Ovary (tissue), 3 donors: ENCODE results near the gene RUFY3.

ENCODE experiments used
- CTCF ChIP-seq, 3 donors: fragments of 450-650 bp in 2 of 3; fragments of 200-600 bp in 1 of 3; IDR thresholded peaks; one replicate each; pipeline versions ENCODE4 v1.5.1 to v1.8.0; 2016 to 2022; ENCODE audit warnings: antibody characterized with exemption in 3 of 3, mild to moderate bottlenecking in 1 of 3
- EP300 ChIP-seq: sonication (generic); formaldehyde crosslinking; IDR thresholded peaks from one replicate; pipeline ENCODE4 v1.6.1; 2017; ENCODE audit warnings: antibody characterized with exemption
- POLR2A ChIP-seq: fragments of 450-650 bp; IDR thresholded peaks from one replicate; pipeline ENCODE4 v1.6.1; 2017; ENCODE audit warnings: antibody characterized with exemption, mild to moderate bottlenecking, moderate library complexity
- donor health status: DM: no; HTN: no; CAD: no.

- TF ChIP-seq CTCF (IDR thresholded peaks at IDR 0.05): no peak
- no peak for TF ChIP-seq EP300
- TF ChIP-seq POLR2A: no peak
Observed at GRCh38 chr4:70793626-70794025, 71.9 kb downstream of the RUFY3 start.
